Measurements from ENCODE around the gene CEP135.
"Not testable (repeated sequence)": the region's sequence is repeated elsewhere in the genome, so short reads cannot be mapped to it uniquely, and the experiment has no call there.

Gene CEP135

DNA sequence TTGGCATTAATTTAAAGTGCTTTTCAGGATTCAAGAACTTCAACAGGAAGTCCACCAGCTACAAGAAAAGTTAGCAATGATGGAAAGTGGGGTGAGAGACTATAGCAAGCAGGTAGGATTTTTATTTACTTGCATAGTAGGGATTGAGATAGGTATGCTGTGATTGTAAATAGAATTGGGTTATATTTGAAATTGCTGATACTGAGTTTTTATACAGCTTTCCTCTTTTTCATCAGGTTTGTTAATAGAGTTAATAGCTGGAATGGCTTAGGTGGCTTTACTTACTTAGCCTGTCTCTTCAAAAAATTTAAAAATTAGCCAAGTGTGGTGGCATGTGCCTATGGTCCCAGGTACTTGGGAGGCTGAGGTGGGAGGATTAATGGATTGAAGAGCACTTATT, 10.9 kb downstream of the CEP135 start:
- ATAC-seq (ENCODE audit: insufficient read depth, low read depth) (no peak), DNase-seq (no peak)
- Histone ChIP-seq H3K27ac (ENCODE audit: low read length) (no peak overlapping the region), H3K4me3 (ENCODE audit: low read depth in 1 of 2, low read length in 2 of 2) (no peak overlapping the region), H3K4me1 (ENCODE audit: insufficient read depth, low read length) (no peaks in the 10 kb centered on the region), H2AFZ (ENCODE audit: low read depth, low read length) (no peak overlapping the region), H3K9ac (ENCODE audit: low read depth, low read length) (no peak overlapping the region), H3K79me2 (ENCODE audit: insufficient read depth, low read length) (0 out of 2 replicates have a peak, but pooled peaks cover 2% of the 10 kb centered on the region), H3K36me3 (ENCODE audit: insufficient read depth, low read length) (peaks cover 83% of the 10 kb centered on the region), H3K27me3 (ENCODE audit: insufficient read depth, low read length, poor library complexity) (no peaks in the 10 kb centered on the region), H3K4me2 (ENCODE audit: insufficient read depth, low read length) (no peak overlapping the region), H3K9me3 (ENCODE audit: insufficient read depth, low read length, severe bottlenecking) (no peaks in the 10 kb centered on the region), H4K20me1 (ENCODE audit: insufficient read depth, low read length) (peaks cover 3% of the 10 kb centered on the region; the same call in 1 of the 2 replicates)
- TF ChIP-seq CTCF (IDR thresholded peaks at IDR 0.05; ENCODE audit: borderline replicate concordance, extremely low read depth, low read length, poor library complexity, severe bottlenecking): no peak
- TF ChIP-seq EZH2 (IDR thresholded peaks at IDR 0.05; ENCODE audit: borderline replicate concordance, low read depth, low read length, severe bottlenecking): no peak

- Histone ChIP-seq H3K27ac (ENCODE audit: low read length) (no peak overlapping the region), H2AFZ (ENCODE audit: low read depth, low read length) (no peak overlapping the region), H3K4me3 (ENCODE audit: low read depth in 1 of 2, low read length in 2 of 2) (no peak overlapping the region), H3K79me2 (ENCODE audit: insufficient read depth, low read length) (no peaks in the 10 kb centered on the region), H3K9ac (ENCODE audit: low read depth, low read length) (no peak overlapping the region), H3K4me2 (ENCODE audit: insufficient read depth, low read length) (no peak overlapping the region), H4K20me1 (ENCODE audit: insufficient read depth, low read length) (no peaks in the 10 kb centered on the region), H3K9me3 (ENCODE audit: insufficient read depth, low read length, severe bottlenecking) (no peaks in the 10 kb centered on the region), H3K27me3 (ENCODE audit: insufficient read depth, low read length, poor library complexity) (no peaks in the 10 kb centered on the region), H3K4me1 (ENCODE audit: insufficient read depth, low read length) (no peaks in the 10 kb centered on the region), H3K36me3 (ENCODE audit: insufficient read depth, low read length) (peaks cover 66% of the 10 kb centered on the region; the same call in 1 of the 2 replicates)
- TF ChIP-seq CTCF (IDR thresholded peaks at IDR 0.05; ENCODE audit: borderline replicate concordance, extremely low read depth, low read length, poor library complexity, severe bottlenecking) (no peak), EZH2 (IDR thresholded peaks at IDR 0.05; ENCODE audit: borderline replicate concordance, low read depth, low read length, severe bottlenecking) (no peak)
- DNase-seq: no peak
- no peak for ATAC-seq (ENCODE audit: insufficient read depth, low read depth)
These were observed 15.3 kb downstream of the CEP135 start for GRCh38 chr4:55964046-55964445.

DNA sequence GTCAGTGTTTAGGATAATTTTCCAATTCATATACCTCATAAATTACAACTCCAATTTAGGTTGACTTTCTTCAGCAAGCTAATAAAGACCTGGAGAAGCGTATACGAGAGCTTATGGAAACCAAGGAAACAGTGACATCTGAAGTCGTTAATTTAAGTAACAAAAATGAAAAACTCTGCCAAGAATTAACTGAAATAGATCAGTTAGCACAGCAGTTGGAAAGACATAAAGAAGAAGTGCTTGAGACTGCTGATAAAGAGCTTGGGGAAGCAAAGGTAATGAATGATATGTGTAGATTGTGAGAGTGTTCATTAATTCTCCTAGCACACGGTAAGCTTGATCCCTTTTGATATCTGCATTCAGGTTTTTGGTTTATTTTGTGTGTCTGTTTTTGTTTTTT, 16.8 kb downstream of the CEP135 start:
- Histone ChIP-seq H3K9me3 (ENCODE audit: insufficient read depth, low read length, severe bottlenecking) (no peaks in the 10 kb centered on the region), H3K36me3 (ENCODE audit: insufficient read depth, low read length) (peaks cover 62% of the 10 kb centered on the region; the same call in 1 of the 2 replicates)
- TF ChIP-seq CTCF (IDR thresholded peaks at IDR 0.05; ENCODE audit: borderline replicate concordance, extremely low read depth, low read length, poor library complexity, severe bottlenecking) (no peak), EZH2 (IDR thresholded peaks at IDR 0.05; ENCODE audit: borderline replicate concordance, low read depth, low read length, severe bottlenecking) (no peak)

GRCh38 chr4:55966324-55966723, 17.6 kb downstream of the CEP135 start:
- not testable (repeated sequence) for H3K4me1 ChIP-seq (ENCODE audit: insufficient read depth, low read length); H2AFZ ChIP-seq (ENCODE audit: low read depth, low read length); H3K9ac ChIP-seq (ENCODE audit: low read depth, low read length); H3K79me2 ChIP-seq (ENCODE audit: insufficient read depth, low read length); H3K27me3 ChIP-seq (ENCODE audit: insufficient read depth, low read length, poor library complexity); DNase-seq; ATAC-seq (ENCODE audit: insufficient read depth, low read depth); H3K9me3 ChIP-seq (ENCODE audit: insufficient read depth, low read length, severe bottlenecking); H3K27ac ChIP-seq (ENCODE audit: low read length); H3K4me3 ChIP-seq (ENCODE audit: low read depth in 1 of 2, low read length in 2 of 2); H3K4me2 ChIP-seq (ENCODE audit: insufficient read depth, low read length); H4K20me1 ChIP-seq (ENCODE audit: insufficient read depth, low read length)
- H3K36me3 ChIP-seq (ENCODE audit: insufficient read depth, low read length): peaks cover 61% of the 10 kb centered on the region; the same call in 1 of the 2 replicates

More for the DNA sequence above, 16.8 kb downstream of the CEP135 start:
- H3K4me1 ChIP-seq (ENCODE audit: insufficient read depth, low read length): no peaks in the 10 kb centered on the region
- H2AFZ ChIP-seq (ENCODE audit: low read depth, low read length): no peak overlapping the region
- no peaks in the 10 kb centered on the region for H4K20me1 ChIP-seq (ENCODE audit: insufficient read depth, low read length)
- no peaks in the 10 kb centered on the region for H3K27me3 ChIP-seq (ENCODE audit: insufficient read depth, low read length, poor library complexity)
- no peak overlapping the region for H3K27ac ChIP-seq (ENCODE audit: low read length)
- no peak overlapping the region for H3K4me2 ChIP-seq (ENCODE audit: insufficient read depth, low read length)
- H3K9ac ChIP-seq (ENCODE audit: low read depth, low read length): no peak overlapping the region
- H3K79me2 ChIP-seq (ENCODE audit: insufficient read depth, low read length): no peaks in the 10 kb centered on the region
- no peak overlapping the region for H3K4me3 ChIP-seq (ENCODE audit: low read depth in 1 of 2, low read length in 2 of 2)
- DNase-seq (no peak), ATAC-seq (ENCODE audit: insufficient read depth, low read depth) (no peak)
